Neural cell (in vitro differentiated cells): ENCODE results near the gene LIMCH1. TPM values are rescaled to one million over a fixed set of nuclear protein-coding genes. Genes with fewer than 3 reads are reported as not detected.

Source experiments
- H2AFZ ChIP-seq: fragments of 200-600, 300-800 bp; sonication (generic), shearing (Covaris generic); 2 replicates; pipeline ENCODE4 v1.6.0; 2014; ENCODE audit warnings: low read depth, mild to moderate bottlenecking, antibody characterized with exemption, low read length, moderate library complexity
- H3F3A ChIP-seq: fragments of 200-600 bp; shearing (Covaris generic); 2 replicates; pipeline ENCODE4 v1.6.1; 2016; ENCODE audit warnings: mild to moderate bottlenecking, moderate library complexity, mixed read lengths, antibody characterized with exemption, low read length; ENCODE audit not compliant: insufficient read depth, poor library complexity, severe bottlenecking
- H3K27ac ChIP-seq: fragments of 200-600, 300-800 bp; sonication (generic), shearing (Covaris generic); 2 replicates; pipeline ENCODE4 v1.5.1; 2014; ENCODE audit warnings: mild to moderate bottlenecking, low read length, moderate library complexity
- H3K27me3 ChIP-seq: fragments of 300-800, 200-600 bp; sonication (generic), shearing (Covaris generic); 2 replicates; pipeline ENCODE4 v1.6.0; 2014; ENCODE audit warnings: mild to moderate bottlenecking, low read depth, low read length, moderate library complexity; ENCODE audit not compliant: insufficient read depth
- H3K36me3 ChIP-seq: fragments of 300-800, 200-600 bp; sonication (generic), shearing (Covaris generic); 2 replicates; pipeline ENCODE4 v1.5.1; 2014; ENCODE audit warnings: mild to moderate bottlenecking, antibody characterized with exemption, low read length, moderate library complexity; ENCODE audit not compliant: insufficient read depth
- H3K4me2 ChIP-seq: fragments of 300-800, 200-600 bp; sonication (generic), shearing (Covaris generic); 2 replicates; pipeline ENCODE4 v1.6.0; 2014; ENCODE audit warnings: mild to moderate bottlenecking, low read length
- H3K4me3 ChIP-seq: fragments of 300-800, 200-600 bp; sonication (generic), shearing (Covaris generic); 2 replicates; pipeline ENCODE4 v1.5.1; 2014; ENCODE audit warnings: mild to moderate bottlenecking, low read length, moderate library complexity
- H3K79me2 ChIP-seq: fragments of 200-600 bp; shearing (Covaris generic); replicated peaks from 2 replicates; pipeline ENCODE4 v1.6.0; 2014; ENCODE audit warnings: mild to moderate bottlenecking, low read length, moderate library complexity; ENCODE audit not compliant: insufficient read depth
- H3K9ac ChIP-seq: fragments of 300-800, 200-600 bp; sonication (generic), shearing (Covaris generic); 2 replicates; pipeline ENCODE4 v1.6.1; 2016; ENCODE audit warnings: mild to moderate bottlenecking, low read length, mixed read lengths
- H3K9me2 ChIP-seq: fragments of 200-600 bp; shearing (Covaris generic); 2 replicates; pipeline ENCODE4 v1.6.1; 2016; ENCODE audit warnings: mild to moderate bottlenecking, low read length, mixed read lengths; ENCODE audit not compliant: insufficient read depth
- H3K9me3 ChIP-seq: fragments of 200-600, 300-800 bp; sonication (generic), shearing (Covaris generic); 2 replicates; pipeline ENCODE4 v1.6.1; 2016; ENCODE audit warnings: mild to moderate bottlenecking, mixed run types, low read length, moderate library complexity, mixed read lengths
- H4K20me1 ChIP-seq: fragments of 200-600 bp; shearing (Covaris generic); 2 replicates; pipeline ENCODE4 v1.6.1; 2016; ENCODE audit warnings: mild to moderate bottlenecking, mixed run types; ENCODE audit not compliant: insufficient read depth
- CTCF ChIP-seq: fragments of 450-650 bp; IDR thresholded peaks from 2 replicates; pipeline ENCODE4 v1.5.1; 2014; ENCODE audit warnings: antibody characterized with exemption, mild to moderate bottlenecking, moderate library complexity; ENCODE audit not compliant: poor library complexity, severe bottlenecking
- EP300 ChIP-seq: fragments of 450-650 bp; conservative IDR thresholded peaks from 2 replicates; pipeline ENCODE4 v1.6.1; 2014; ENCODE audit warnings: antibody characterized with exemption, mild to moderate bottlenecking, moderate library complexity; ENCODE audit not compliant: poor library complexity, severe bottlenecking
- EZH2 ChIP-seq: fragments of 200-600, 300-800 bp; shearing (Covaris generic), sonication (generic); IDR thresholded peaks from 2 replicates; pipeline ENCODE4 v1.6.1; 2014; ENCODE audit warnings: antibody characterized with exemption, low read length, borderline replicate concordance, mild to moderate bottlenecking; ENCODE audit not compliant: insufficient read depth, poor library complexity, severe bottlenecking
- MXI1 ChIP-seq: fragments of 450-650 bp; conservative IDR thresholded peaks from 2 replicates; pipeline ENCODE4 v1.6.1; 2014; ENCODE audit warnings: antibody characterized with exemption, mild to moderate bottlenecking; ENCODE audit not compliant: poor library complexity, severe bottlenecking
- POLR2AphosphoS5 ChIP-seq: IDR thresholded peaks from 2 replicates; pipeline ENCODE4 v1.6.1; 2012
- RAD21 ChIP-seq: fragments of 450-650 bp; conservative IDR thresholded peaks from 2 replicates; pipeline ENCODE4 v1.6.1; 2014; ENCODE audit warnings: antibody characterized with exemption, mild to moderate bottlenecking, moderate library complexity
- REST ChIP-seq: IDR thresholded peaks from 2 replicates; pipeline ENCODE4 v1.6.1; 2012; ENCODE audit warnings: borderline replicate concordance
- SMC3 ChIP-seq: fragments of 450-650 bp; conservative IDR thresholded peaks from 2 replicates; pipeline ENCODE4 v1.6.1; 2014; ENCODE audit warnings: antibody characterized with exemption, mild to moderate bottlenecking, moderate library complexity; ENCODE audit not compliant: poor library complexity
- TAF1 ChIP-seq: IDR thresholded peaks from 2 replicates; pipeline ENCODE4 v1.6.1; 2012; ENCODE audit warnings: low read depth
- polyA plus RNA-seq: library from polyadenylated mRNA; depleted of rRNA; stranded (reverse); fragments of >200 nt; gene quantifications from 2 replicates; pipeline ENCODE4 v1.2.3, GENCODE V29; 2014

The LIMCH1 gene
- polyA plus RNA-seq, 1 donor from 2014 or later = 9.1 TPM

- no peaks in the 10 kb centered on the region for H3K36me3 ChIP-seq
- no peaks in the 10 kb centered on the region for H3K79me2 ChIP-seq
- no peak overlapping the region for H3K4me2 ChIP-seq
Observed at GRCh38 chr4:41715155-41715554, 177.2 kb downstream of the LIMCH1 start.

GRCh38 chr4:41718907-41719306 lies 180.9 kb downstream of the LIMCH1 start:
- Histone ChIP-seq H3K79me2 (no peaks in the 10 kb centered on the region), H3F3A (no peaks in the 10 kb centered on the region), H3K4me2 (no peak overlapping the region), H3K9me2 (no peaks in the 10 kb centered on the region), H3K9me3 (no peaks in the 10 kb centered on the region), H3K27ac (no peak overlapping the region), H3K9ac (no peak overlapping the region), H4K20me1 (no peaks in the 10 kb centered on the region), H3K27me3 (no peaks in the 10 kb centered on the region), H2AFZ (no peak overlapping the region), H3K36me3 (no peaks in the 10 kb centered on the region), H3K4me3 (no peak overlapping the region)
- TF ChIP-seq MXI1 (no peak), EZH2 (no peak), CTCF (no peak), POLR2AphosphoS5 (no peak), EP300 (no peak), REST (no peak)

More at GRCh38 chr4:41715155-41715554, 177.2 kb downstream of the LIMCH1 start:
- Histone ChIP-seq H2AFZ (no peak overlapping the region), H4K20me1 (no peaks in the 10 kb centered on the region), H3K9me2 (no peaks in the 10 kb centered on the region), H3K27ac (no peak overlapping the region), H3K9me3 (no peaks in the 10 kb centered on the region), H3F3A (no peaks in the 10 kb centered on the region), H3K4me3 (no peak overlapping the region), H3K27me3 (no peaks in the 10 kb centered on the region), H3K9ac (no peak overlapping the region)
- TF ChIP-seq CTCF (no peak), SMC3 (no peak), REST (no peak), RAD21 (no peak), TAF1 (no peak), EP300 (no peak), MXI1 (no peak), EZH2 (no peak), POLR2AphosphoS5 (no peak)
